ENCODE measurements around the gene GNG4.
"Not testable (repeated sequence)": the region's sequence is repeated elsewhere in the genome, so short reads cannot be mapped to it uniquely, and the experiment has no call there.

GNG4 gene

DNA sequence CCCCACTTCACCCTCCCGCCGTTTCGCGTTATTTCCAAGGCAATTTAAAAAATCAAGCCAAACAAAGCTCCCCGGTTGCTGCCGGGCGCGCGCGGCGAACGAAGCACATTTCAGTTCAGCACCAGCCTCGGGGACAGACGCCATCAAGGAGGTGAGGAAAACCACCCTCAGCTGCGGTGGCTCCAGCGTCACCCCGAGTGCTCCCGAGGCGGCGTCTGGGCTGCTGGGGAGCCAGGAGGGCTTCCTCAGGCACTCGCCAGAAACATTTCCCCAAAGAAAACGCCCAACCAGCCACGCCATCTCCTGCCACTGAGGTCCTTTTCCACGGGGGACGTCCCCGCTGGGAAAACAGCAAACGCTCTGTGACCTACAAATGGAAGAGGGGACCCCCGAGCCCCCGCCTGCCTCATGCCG is 623 bp downstream of the GNG4 start:
- peak; percentile 88 for DNase-seq

DNA sequence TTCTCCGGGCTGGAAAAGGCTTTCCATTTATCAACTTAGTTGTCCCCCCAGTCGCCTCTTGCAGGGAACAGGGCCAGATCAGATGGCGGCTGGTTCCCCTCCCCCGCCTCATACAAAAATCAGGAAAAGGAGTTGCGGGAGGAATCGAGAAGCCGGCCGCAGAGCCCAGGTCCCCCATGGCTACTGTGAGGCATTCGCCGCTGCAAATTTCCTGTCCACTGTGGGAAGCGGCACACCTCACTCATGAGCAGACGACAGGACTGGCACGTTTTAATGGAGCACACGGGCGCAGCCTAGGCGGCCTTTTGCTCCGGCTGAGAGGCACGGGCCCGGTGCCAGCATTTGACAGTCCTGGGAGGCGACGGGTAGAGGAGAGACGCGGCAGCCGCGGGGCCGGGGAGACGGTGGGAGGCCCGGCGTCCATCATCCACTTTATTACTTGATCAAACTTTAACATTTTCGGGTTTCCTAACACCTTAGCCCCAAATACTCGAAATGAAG is 1.1 kb downstream of the GNG4 start:
- peak; percentile 83 for DNase-seq

DNA sequence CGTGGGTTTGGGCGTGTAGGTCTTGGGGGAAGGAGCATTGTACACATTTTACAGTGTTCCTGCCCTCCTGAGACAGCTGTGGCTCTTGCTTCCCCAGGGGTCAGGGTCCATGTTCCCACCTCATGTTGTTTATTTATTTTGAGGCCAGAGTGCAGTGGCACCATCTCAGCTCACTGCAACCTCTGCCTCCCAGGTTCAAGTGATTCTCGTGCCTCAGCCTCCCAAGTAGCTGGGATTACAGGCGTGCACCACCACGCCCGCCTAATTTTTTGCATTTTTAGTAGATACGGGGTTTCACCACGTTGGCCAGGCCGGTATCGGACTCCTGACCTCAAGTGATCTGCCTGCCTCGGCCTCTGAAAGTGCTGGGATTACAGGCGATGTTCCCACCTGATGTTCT is 2.0 kb downstream of the GNG4 start:
- not testable (repeated sequence) for DNase-seq

DNA sequence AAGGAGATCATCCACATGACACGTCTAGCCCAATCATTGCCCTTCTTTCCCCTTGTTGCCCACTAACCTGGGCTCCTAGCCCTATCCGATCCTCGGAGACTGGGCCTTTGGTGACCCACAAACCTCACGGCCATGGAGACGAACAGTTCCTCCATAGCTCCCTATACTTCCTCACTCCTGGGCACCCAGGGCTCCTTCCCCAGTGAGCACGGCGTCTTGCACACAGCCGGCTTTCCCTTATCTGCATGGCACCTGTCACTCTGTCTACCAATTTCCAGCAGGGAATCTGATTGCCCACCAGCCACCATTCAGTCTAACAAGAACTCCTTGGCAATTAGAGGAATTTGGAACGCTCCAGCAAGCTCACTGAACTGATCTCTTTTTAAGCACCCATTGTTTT is 3.1 kb downstream of the GNG4 start:
- peak; percentile 57 for DNase-seq

DNA sequence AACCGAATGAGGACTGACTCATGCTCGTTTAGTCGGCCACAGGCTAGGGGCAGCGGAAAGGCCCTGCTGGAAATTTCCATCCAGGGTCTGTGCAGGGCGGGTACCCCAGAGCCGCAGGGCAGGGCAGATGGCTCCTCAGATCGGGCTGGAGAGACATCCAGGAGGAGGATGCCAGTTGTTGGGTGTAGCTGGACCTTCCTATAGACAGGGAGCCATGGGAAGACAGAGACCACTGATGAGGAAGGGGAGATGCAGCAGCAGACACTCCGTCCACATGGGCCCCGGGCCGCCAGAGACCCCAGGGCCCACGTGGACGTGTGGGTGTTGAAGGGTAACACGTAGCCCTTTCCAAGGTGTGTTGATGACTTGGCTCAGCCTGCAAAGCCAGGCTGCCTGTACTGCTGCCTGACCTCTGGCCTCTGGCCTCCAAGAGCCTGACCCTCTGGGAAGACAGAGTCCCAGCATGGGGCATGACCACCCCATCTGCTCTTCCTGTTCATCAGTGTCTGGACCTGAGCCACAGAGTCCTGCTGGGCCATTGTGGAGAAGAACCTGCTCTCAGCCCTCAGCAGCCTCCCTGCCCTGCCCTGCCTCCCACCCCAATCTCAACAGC is 4.8 kb downstream of the GNG4 start:
- no peak for DNase-seq

DNA sequence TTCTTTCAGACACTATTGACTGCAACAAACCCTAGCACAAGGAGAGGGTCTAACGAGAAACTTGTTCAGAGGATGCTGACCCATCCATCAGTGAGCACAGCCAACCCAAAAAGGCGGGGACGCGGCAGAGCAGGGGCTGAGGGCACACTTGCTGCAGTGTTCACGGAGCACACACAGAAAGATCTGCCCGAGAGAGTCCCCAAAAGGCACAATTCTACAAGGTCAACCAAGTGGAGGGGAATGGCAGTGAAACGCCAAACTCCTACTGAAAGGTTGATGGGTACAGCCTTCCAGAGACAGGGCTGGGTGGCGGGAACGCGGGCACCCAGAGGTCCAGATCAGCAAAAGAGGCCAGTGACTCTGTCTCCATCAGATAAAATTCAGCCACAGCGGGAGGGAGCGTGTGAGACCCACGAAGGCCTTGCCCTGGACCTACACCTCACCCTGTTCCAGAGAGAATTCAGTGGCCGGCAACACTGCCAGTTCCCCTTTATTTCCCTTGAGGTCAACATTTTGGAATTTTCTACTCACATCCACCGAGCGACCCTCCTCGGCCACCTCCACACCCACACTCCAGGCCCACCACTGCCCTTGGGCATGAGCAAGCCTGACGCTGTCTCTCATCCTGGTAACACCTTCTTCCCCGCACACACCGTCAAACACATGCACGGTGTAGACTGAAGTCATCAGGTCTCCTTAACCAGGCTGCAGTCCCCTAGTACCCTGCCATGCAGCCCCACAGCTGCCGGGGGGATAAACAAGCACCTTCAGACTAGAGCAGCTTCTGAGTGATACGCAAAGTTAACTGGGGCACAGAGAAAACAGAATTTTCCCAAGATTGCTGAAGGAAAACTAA is 5.5 kb downstream of the GNG4 start:
- no peak for DNase-seq

DNA sequence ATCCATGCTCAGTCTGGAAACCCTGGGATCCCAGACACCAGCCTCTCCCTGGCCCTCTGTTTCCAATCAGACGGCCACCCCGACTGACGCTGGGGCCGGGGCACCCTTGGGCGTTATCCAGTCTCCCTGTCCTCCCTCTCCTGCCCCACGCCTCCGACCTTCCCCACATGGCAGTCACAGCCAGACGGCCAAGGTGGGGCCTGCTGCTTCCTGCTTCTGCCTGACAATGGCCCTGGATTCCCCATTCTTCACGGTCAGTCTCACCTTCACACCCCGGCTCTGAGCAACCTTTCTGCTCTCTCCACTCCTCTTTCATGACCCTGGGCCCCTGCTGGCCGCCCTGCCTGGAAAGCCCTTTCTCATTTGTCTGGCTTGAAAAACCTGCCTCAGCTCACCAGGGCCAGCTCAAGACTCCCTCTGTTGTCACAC is 6.6 kb downstream of the GNG4 start:
- no peak for DNase-seq

DNA sequence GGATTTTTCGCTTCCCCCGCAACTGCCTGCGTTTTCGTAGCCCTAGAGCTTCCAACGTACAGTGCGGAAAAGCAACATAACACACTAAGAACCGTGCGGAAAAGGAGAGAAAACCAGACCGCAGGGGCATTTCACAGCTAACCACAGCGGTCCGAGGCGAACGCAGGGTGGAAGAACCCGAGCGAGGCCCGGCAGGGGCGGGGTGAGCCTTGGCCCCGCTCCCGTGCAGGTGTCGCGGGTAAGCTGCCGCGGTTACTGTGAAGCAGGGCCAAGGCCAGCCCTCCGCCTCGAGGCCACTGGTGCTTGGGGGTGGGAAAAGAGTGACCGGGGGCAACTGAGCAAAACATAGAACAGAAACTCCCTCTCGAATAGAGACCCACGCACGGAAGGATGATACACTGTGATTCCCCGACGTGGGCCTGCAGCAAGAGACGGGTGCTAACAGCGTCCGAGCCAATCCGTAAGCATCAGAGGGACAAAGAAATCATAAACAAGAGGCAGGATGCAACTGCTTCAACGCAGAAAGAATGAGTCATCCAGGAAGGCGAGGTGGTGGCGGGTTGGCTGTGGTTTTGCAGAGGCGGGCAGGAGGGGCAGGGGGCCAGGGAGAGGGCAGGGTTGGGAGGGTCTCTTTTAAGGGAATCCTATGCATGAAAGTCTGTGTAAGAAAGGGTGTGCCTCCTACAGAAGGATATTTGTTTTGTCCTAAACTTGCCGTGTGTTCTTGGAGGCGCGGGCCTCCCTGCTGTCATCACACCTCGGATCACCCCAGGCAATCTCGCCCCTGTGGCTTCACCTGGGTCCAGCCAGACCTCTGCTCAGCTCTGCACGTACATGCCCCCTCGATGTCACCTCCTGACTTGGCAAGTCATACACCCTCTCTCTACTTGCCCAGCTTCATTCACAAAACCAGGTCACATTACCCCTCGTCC is 7.3 kb downstream of the GNG4 start:
- no peak for DNase-seq

DNA sequence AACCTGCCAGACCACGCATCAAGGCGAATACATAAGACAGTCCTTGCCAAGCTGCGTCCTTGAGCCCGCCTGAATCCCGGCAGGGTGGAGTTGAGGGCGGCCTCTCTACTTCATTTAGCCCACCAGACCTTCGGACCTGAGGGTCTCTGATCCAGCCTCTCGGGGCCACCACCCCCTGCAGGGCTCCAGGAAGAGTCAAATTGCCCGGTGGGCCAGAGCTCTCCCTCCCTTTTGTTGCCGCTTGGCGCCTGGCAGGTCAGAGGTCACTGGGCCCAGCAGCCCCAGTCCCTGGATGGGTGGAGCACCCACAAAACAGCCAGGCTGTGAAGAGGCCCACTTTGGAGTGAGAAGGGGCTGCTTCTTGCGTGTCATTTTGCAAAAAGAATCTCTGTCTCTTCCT is 9.0 kb downstream of the GNG4 start:
- DNase-seq = no peak

DNA sequence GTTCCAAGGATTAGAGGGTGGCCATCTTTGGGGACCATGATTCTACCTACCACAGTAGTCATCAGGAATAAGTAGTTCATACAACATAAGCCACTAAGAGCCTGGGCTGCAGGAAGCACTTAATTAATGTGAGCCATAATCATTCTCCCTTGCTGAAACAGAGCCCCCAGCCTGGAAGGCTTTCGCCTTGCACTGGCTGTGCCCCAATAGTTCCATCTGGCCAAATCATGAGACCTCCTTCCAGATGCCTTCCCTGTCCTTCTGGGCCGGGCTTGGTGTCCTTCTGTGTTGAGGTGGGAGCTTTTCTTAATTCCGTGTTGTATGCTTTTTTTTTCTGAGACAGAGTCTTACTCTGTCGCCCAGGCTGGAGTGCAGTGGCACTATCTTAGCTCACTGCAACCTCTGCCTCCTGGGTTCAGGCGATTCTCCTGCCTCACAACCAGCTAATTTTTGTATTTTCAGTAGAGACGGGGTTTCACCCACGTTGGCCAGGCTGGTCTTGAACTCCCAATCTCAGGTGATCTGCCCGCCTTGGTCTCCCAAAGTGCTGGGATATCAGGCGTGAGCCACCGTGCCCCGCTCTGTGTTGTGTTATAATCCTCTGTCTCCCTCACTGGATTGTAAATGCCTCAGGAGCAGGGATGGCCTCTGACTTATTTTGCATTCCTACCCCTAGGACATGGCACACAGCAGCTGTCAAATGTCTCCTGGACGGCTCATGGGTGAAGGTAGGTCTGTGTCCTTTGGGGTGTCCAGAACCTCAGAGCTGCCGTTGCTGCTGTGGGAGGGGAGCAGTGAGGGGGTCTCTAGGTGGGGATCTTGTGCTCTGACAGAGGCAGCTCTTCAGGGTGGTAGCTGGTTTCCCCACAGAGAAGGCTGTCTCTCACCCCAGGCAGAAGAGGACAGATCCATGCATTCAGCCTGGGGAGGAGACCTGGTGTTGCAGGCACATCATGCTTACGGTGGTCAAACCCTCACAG is 10.1 kb downstream of the GNG4 start:
- DNase-seq = no peak

DNA sequence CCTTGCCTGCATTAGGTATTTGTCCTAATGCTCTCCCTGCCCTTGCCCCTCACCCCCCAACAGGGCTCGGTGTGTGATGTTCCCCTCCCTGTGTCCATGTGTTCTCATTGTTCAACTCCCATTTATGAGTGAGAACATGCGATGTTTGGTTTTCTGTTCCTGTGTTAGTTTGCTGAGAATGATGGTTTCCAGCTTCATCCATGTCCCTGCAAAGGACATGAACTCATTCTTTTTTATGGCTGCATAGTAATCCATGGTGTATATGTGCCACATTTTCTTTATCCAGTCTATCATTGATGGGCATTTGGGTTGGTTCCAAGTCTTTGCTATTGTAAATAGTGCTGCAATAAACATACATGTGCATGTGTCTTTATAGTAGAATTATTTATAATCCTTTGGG is 11.0 kb downstream of the GNG4 start:
- not testable (repeated sequence) for DNase-seq

DNA sequence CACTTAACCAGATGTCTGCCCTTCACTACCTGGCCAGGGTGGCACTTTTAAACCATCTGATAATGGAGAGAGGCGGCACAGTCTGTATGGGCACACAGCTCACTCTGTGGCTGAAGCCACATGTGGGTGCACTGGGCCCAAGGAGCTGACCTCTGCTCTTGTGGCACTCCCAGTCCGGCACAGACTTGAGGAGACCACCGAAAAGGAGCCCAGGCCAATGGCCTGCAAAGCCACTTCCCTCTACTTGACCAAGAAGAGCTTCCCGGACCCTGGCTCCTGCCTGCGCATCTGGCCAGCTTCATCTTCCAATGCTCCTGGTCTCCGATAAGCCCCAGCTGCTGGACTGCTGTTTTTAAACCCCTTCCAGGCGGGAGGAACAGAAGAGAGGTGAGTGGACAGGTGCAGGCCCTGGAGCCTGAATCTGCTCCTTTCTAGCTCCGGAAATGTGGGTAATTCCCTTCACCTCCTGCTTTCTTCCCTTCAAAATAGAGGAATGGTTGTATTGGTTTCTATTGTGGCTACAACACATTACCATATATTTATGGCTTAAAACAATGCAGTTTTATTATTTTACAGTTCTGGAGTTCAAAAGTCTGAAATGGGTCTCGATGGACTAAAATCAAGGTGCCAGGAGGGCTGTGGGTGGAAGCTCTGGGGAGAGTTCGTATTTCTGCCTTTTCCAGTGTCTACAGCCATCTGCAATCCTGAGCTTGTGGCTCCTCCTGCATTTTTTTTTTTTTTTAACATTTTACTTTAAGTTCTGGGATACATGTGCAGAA is 11.6 kb downstream of the GNG4 start:
- no peak for DNase-seq

DNA sequence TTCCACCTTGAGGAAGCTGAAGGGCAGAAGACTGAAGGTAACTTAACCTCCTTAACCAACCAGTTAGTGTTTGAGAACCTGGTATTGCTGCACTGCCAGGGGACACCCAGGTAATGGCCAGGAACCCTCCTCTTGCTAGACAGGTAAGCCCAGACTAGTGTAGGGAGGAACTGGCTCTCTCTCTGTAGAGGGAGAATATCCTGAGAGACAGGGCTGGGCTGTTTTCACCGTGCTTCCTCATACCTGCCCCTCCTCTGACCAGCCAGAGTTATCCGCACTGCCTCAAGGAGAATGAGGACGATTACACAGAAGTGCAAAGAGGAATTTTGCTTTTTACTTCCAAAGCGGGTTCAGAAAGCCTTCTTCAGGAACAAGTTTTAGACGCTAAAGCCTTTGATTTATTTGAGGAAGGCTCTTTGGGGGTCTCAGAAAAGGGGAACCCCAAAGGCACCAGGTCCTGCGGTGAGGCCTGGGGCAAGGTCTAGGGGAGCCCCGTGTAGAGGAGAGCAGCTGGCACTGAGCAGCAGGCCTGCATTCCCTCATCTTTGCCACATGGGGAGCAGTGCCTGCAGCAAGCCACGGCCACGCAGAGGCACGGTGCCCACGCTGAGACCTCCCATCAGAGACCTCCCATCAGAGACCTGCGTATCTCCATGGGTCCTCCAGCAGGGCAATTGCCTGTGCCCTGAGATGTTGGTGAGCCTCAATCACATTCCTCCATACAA is 13.5 kb downstream of the GNG4 start:
- no peak for DNase-seq

DNA sequence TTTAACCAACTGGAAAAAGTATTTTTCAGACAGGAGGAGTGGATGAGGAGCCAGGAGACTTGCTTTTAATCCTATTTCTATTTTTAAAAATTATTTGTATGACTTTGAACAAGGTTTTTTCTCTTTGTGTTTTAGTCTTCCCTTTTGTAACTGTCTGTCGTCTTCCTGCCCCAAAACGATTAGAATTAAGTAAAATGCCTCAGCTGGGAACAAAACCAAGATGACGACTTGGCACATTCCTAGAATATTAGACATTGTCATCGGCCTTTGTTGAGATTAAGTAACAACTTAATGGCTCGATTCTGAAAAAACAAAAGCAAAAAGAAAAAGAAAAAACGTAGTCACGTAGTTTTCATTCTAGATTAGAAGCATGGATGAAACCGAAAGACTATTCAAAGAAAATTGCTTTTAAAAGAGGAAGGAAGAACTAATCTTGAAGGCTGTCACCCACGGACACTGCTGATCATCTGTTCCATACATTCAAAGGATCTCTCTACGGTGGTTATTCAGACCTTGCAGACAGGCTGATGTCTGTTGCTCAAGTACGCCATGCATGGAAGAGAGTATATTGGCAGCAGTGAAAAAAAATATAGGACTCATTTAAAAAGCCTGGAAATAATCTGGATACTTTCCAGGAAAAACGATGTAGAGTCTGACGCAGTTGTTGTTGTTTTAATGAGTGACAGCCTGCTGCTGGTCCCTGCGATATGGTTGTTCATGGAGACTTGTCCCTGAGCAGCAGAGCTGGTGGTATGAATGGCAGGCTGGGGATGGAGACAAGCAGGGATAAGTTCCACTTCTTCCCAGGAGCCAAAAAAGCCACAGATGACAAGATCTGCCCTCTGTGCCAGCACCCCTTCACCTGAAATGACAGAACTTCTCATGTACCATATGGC is 16.8 kb downstream of the GNG4 start:
- no peak for DNase-seq

DNA sequence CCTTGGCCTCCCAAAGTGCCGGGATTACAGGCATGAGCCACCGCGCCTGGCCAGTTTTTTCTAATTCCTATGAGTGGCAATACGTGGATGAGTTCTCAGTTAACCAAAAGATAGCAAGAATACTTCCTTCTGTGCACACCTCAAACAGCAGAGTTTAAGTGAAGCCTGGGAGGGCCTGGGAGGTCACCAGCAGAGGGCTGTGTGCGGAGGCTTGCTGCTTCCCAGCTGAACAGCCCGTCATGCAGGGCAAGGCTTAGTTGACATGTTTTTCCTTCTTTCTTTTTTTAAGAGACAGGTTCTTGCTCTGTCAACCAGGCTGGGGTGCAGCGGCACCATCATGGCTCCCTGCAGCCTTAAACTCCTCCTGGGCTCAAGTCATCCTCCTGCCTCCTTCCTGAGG is 17.8 kb downstream of the GNG4 start:
- DNase-seq = no peak

DNA sequence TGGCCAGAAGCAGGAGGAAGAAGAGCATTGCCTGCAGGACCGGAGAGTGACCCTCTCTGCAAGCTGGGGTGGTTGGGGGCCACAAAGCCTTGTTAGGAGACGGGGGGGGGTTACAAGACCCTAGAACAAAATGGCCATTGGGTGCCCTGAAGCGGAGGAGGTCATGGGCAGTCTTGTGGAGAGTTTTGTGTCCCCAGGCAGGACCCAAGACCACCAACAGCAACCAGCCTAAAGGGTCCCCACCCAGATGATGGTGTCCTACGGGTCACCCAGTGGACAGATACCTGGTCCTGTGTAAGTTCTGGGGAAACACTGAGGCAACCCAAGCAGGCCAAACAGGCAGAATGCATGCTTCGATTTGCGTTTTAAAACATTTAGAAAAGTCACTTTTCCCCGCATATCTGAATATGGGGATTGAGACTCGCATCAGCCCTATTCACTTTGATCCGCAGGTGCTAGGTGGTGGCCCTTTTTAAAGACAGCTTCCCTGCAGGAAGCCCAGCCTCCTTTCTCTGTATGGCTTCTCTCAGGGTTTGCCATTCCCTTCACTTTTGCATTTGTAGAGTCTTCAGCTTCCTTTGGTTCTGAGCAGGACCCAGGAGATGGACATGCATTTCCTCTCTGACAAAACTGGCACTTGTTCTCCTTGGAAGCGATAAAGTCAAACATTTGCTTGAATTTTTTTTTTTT is 21.1 kb downstream of the GNG4 start:
- DNase-seq = no peak

DNA sequence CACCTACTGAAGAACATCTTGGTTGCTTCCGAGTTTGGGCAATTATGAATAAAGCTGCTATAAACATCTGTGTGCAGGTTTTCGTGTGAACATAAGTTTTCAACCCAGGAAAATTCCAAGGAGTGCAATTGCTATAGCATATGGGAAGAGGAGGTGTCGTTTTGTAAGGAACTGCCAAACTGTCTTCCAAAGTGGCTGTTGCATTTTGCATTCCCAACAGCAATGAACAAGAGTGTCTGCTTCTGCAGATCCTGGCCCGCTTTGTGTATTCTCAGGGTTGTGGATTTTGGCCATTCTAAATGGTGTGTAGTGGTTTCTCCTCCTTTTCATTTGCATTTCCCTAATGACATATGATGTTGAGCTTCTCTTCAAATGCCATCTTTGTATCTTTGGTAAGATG is 23.8 kb downstream of the GNG4 start:
- DNase-seq = no peak

DNA sequence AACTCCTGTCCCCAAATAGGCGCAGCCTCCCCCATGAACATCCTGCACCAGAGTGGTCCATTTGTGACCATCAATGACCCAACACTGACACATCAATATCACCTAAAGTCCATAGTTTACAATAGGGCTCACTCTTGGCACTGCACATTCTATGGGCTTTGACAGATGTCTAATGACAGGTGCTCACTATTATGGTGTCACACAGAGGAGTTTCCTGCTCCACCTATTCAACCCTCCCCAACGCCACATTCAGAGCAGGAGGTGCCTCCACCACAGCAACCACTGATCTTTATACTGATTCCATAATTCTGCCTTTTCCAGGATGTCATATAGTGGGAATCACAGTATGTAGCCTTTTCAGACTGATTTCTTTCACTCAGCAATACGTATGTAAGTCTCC is 24.2 kb downstream of the GNG4 start:
- DNase-seq = no peak

Data from retina (tissue), 1 donor.